ENCODE measurements around the gene MDK. TPM values are rescaled to one million over a fixed set of nuclear protein-coding genes. Genes with fewer than 3 reads are reported as not detected.

MDK gene
- total RNA-seq, 8 experiments from 2014 or later, result 151 to 662 (median 242) TPM

DNA sequence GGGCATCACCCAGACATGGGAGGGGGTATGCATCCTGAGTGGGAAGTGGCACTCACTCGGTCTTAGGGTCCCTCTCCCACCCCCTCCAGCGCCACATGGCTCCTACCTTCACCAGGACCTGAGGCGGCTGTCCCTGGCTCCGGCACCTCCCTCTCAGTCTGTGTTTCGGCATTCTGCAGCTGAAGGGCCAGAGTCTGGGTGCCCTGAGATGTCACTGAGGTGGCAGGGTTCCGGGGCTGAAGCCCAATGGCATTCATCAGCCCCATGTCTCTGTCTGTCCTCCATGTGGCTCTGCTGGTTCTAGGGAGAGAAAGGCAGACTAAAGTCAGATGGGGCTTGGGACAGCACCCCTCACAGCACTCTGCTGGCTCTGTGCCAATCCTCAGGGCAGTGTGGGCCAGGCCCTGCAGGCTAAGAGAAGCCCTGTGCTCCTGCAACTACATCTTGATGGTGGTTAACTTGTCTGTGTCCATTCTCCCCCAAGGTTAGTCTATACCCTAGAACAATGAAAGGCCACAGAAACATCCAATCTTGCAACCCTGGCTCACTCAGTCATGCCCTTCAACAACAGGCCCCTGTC is 27.0 kb downstream of the MDK start:
- no peak for ATAC-seq (replicated peaks in 6 of 8)
- Histone ChIP-seq H3K27ac (no peak overlapping the region), H3K4me3 (no peak overlapping the region), H3K4me1 (replicated peaks in 1 of 2) (no peaks in the 10 kb centered on the region)
- 80 to 100% (median 97%) methylated on average over 1 to 3 of the region's 6 CpGs; no CpG with 5 or more reads in 6 of the 10 experiments for WGBS, 10 experiments
- in situ Hi-C loops (cut with MboI; ENCODE audit: low pct_unique_long_range_greater_than_20kb in 2 of 9, low sequenced_read_pairs in 9 of 9, unreplicated experiment in 9 of 9), result no loop called here

DNA sequence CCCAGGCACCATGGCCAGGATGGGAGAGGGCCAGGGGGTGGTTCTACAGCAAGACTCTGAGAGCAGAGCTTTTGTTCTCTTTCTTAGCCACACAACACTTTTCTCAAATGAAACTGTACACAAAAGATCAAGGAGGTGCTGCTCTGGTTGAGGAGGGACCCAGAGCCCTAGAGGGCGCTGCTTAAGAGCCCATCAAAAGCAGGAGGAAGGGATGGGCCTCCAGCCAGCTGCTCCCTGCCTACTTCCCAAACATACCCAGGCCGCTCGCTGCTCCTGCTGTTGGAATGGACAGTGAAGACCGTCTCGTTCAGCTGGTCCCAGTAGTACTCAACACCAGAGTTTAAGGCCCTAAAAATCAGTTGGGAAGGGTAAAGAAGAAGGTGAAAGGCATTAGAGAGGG is 28.6 kb downstream of the MDK start:
- ATAC-seq (replicated peaks in 6 of 8), result peak in 4 of 8 experiments; percentile 41 to 72 (median 62)
- in situ Hi-C loops (cut with MboI; ENCODE audit: low pct_unique_long_range_greater_than_20kb in 2 of 9, low sequenced_read_pairs in 9 of 9, unreplicated experiment in 9 of 9), result no loop called here
- Histone ChIP-seq H3K27ac (no peak overlapping the region), H3K4me1 (replicated peaks in 1 of 2) (no peaks in the 10 kb centered on the region), H3K4me3 (no peak overlapping the region)
- 20 to 73% (median 63%) methylated on average over 1 to 5 of the region's 5 CpGs; no CpG with 5 or more reads in 4 of the 10 experiments for WGBS, 10 experiments

DNA sequence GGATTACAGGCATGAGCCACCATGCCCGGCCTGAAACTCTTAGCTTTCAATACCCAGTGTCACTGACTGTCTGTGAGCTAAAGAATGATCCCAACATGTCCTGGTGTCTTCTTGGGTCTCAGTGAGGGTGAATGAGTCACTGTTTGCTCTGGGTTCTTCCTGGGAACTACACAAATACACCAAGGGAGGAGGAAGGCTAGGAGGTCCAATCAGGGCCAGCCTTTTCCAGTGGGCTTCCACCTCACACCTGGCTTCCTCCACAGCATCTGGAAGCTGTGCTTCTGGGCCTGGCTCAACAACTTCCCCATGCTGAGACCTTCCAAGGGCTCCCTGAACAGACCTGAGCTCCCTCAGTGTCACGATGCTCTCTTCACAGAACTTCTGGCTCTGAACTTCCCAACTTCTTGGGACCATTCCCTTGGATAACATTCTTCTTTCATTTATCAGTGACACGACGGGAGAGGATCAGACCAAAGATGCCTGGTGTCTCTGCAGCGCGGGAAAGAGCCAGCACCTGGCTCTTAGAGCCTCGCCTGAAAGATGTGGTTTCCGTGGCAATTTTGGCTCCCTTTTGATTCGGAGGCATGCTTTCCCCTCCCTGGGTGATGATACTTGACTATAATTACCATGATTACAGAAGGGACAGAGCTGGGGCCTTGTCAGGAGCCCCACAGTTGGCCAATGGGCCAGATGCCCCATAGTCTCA is 32.4 kb downstream of the MDK start:
- Histone ChIP-seq H3K4me1 (replicated peaks in 1 of 2) (no peaks in the 10 kb centered on the region), H3K4me3 (no peak overlapping the region), H3K27ac (no peak overlapping the region)
- ATAC-seq (replicated peaks in 6 of 8), result no peak
- in situ Hi-C loops (cut with MboI; ENCODE audit: low pct_unique_long_range_greater_than_20kb in 2 of 9, low sequenced_read_pairs in 9 of 9, unreplicated experiment in 9 of 9), result no loop called here
- 70 to 100% (median 96%) methylated on average over 1 to 6 of the region's 9 CpGs; no CpG with 5 or more reads in 3 of the 10 experiments for WGBS, 10 experiments

- Histone ChIP-seq H3K4me3 (no peak overlapping the region), H3K4me1 (replicated peaks in 1 of 2) (no peaks in the 10 kb centered on the region), H3K27ac (no peak overlapping the region)
- no peak for ATAC-seq (replicated peaks in 6 of 8)
- in situ Hi-C loops (cut with MboI; ENCODE audit: low pct_unique_long_range_greater_than_20kb in 2 of 9, low sequenced_read_pairs in 9 of 9, unreplicated experiment in 9 of 9), result no loop called here
- WGBS, 10 experiments, result 92% methylated on average over 2 of the region's 5 CpGs; no CpG with 5 or more reads in 9 of the 10 experiments
Observed at GRCh38 chr11:46414466-46414796, 33.0 kb downstream of the MDK start.

DNA sequence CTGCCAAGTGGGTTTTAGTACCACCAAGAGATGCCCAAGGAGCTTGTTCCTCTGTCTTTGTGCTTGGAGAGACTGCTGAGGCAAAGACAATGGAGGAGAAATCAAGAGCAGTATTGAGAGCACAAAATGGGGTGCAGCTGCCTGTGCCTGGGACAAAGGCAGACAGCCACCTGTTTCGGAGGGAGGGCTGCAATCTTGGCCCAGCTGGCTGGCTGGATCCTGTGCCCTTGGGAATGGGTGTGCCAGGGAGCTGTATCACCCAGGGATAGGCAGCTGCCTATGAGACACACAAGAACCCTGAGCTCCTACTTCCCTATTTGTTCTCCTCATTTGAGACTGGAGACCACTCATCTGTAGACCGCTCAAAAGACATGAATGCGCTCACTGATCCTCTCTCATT is 33.4 kb downstream of the MDK start:
- no peaks in the 10 kb centered on the region for H3K4me1 ChIP-seq (replicated peaks in 1 of 2)
- in situ Hi-C loops (cut with MboI; ENCODE audit: low pct_unique_long_range_greater_than_20kb in 2 of 9, low sequenced_read_pairs in 9 of 9, unreplicated experiment in 9 of 9), result no loop called here
- H3K27ac ChIP-seq, result no peak overlapping the region
- WGBS, 10 experiments, result 43 to 86% (median 55%) methylated on average over 1 to 3 of the region's 3 CpGs; no CpG with 5 or more reads in 6 of the 10 experiments
- H3K4me3 ChIP-seq, result no peak overlapping the region
- no peak for ATAC-seq (replicated peaks in 6 of 8)

DNA sequence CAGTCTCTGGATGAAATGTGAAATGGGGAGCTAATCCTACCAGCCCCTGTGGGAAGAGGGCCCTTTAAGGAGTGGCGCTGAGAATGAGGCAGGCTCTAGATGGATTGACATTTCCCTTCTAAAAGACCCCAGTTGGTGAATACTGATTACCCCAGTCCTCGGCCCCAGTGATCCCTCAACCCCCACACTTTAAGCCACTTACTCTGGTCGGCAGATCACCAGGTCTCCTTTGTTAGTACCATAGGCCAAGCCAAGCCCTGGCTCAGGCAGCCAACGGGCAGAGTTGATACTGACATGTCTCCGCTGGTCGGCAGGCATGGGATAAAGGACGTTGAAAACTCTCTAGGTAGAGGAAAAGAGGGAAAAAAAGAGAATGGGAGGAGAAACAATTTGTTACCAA is 36.2 kb downstream of the MDK start:
- in situ Hi-C loops (cut with MboI; ENCODE audit: low pct_unique_long_range_greater_than_20kb in 2 of 9, low sequenced_read_pairs in 9 of 9, unreplicated experiment in 9 of 9), result no loop called here
- H3K4me3 ChIP-seq, result no peak overlapping the region
- H3K27ac ChIP-seq, result no peak overlapping the region
- WGBS, 10 experiments, result 48 to 100% (median 80%) methylated on average over 1 to 7 of the region's 7 CpGs
- no peak for ATAC-seq (replicated peaks in 6 of 8)
- peaks cover 0 to 2% of the 10 kb centered on the region in 2 donors for H3K4me1 ChIP-seq (replicated peaks in 1 of 2)

GRCh38 chr11:46418751-46419150 is 37.3 kb downstream of the MDK start:
- 20 to 100% (median 82%) methylated on average over 1 to 5 of the region's 5 CpGs; no CpG with 5 or more reads in 2 of the 10 experiments for WGBS, 10 experiments
- in situ Hi-C loops (cut with MboI; ENCODE audit: low pct_unique_long_range_greater_than_20kb in 2 of 9, low sequenced_read_pairs in 9 of 9, unreplicated experiment in 9 of 9), result no loop called here
- H3K4me3 ChIP-seq, result no peak overlapping the region
- H3K4me1 ChIP-seq (replicated peaks in 1 of 2), result peaks cover 0 to 4% of the 10 kb centered on the region in 2 donors
- no peak for ATAC-seq (replicated peaks in 6 of 8)
- H3K27ac ChIP-seq, result no peak overlapping the region

GRCh38 chr11:46420513-46420912 is 39.0 kb downstream of the MDK start:
- Histone ChIP-seq H3K4me3 (no peak overlapping the region), H3K4me1 (replicated peaks in 1 of 2) (peaks cover 0 to 4% of the 10 kb centered on the region in 2 donors), H3K27ac (no peak overlapping the region)
- in situ Hi-C loops (cut with MboI; ENCODE audit: low pct_unique_long_range_greater_than_20kb in 2 of 9, low sequenced_read_pairs in 9 of 9, unreplicated experiment in 9 of 9), result no loop called here
- WGBS, 10 experiments, result 71 to 100% (median 86%) methylated on average over 1 of the region's 1 CpG; no CpG with 5 or more reads in 5 of the 10 experiments
- no peak for ATAC-seq (replicated peaks in 6 of 8)

DNA sequence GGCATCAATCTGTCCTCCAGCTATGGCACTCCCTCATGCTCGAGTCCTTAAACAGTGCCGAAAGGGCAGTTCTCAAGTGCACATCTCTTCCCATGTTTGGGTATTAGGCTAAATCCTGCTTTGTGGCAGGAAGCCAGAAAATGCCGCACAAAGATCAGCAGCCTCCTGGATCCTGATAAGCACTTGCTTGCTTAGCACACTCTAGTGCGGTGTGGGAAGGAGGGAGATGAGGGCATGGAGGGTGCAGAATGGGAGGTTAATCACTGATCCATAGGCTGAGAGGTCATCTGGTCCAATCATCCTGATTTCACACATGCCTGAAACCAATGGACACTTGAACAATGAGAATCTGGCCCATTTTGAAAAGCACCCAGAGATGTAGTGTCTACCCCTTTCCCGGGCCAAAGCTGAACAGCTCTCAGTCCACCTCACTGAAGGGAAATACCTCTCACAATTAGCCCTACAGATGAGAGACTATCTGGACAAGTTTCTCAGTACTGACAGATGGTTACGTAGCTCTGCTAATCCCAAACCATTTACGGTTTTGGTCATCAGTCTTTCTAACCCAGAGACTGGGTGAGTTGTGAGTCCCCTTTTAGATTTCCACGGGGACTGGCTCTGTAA is 39.9 kb downstream of the MDK start:
- Histone ChIP-seq H3K27ac (no peak overlapping the region), H3K4me3 (no peak overlapping the region), H3K4me1 (replicated peaks in 1 of 2) (peaks cover 0 to 4% of the 10 kb centered on the region in 2 donors)
- ATAC-seq (replicated peaks in 6 of 8), result no peak
- 83 to 100% (median 97%) methylated on average over 1 to 6 of the region's 8 CpGs; no CpG with 5 or more reads in 2 of the 10 experiments for WGBS, 10 experiments
- in situ Hi-C loops (cut with MboI; ENCODE audit: low pct_unique_long_range_greater_than_20kb in 2 of 9, low sequenced_read_pairs in 9 of 9, unreplicated experiment in 9 of 9), result no loop called here

GRCh38 chr11:46422588-46422987 is 41.1 kb downstream of the MDK start:
- ATAC-seq (replicated peaks in 6 of 8), result no peak
- in situ Hi-C loops (cut with MboI; ENCODE audit: low pct_unique_long_range_greater_than_20kb in 2 of 9, low sequenced_read_pairs in 9 of 9, unreplicated experiment in 9 of 9), result no loop called here
- Histone ChIP-seq H3K4me3 (no peak overlapping the region), H3K27ac (no peak overlapping the region), H3K4me1 (replicated peaks in 1 of 2) (peaks cover 0 to 4% of the 10 kb centered on the region in 2 donors)
- 60 to 100% (median 91%) methylated on average over 3 to 7 of the region's 7 CpGs for WGBS, 10 experiments

- ATAC-seq (replicated peaks in 6 of 8), result no peak
- in situ Hi-C loops (cut with MboI; ENCODE audit: low pct_unique_long_range_greater_than_20kb in 2 of 9, low sequenced_read_pairs in 9 of 9, unreplicated experiment in 9 of 9), result no loop called here
- H3K4me3 ChIP-seq, result no peak overlapping the region
- 80 to 100% (median 94%) methylated on average over 1 to 3 of the region's 4 CpGs for WGBS, 10 experiments
- H3K4me1 ChIP-seq (replicated peaks in 1 of 2), result peaks cover 0 to 4% of the 10 kb centered on the region in 2 donors
- H3K27ac ChIP-seq, result no peak overlapping the region
Observed at GRCh38 chr11:46426233-46426991, 44.9 kb downstream of the MDK start.

GRCh38 chr11:46427364-46427763 is 45.9 kb downstream of the MDK start:
- H3K27ac ChIP-seq, result no peak overlapping the region
- H3K4me3 ChIP-seq, result no peak overlapping the region
- peak in 3 of 8 experiments; percentile 77 to 87 (median 80) for ATAC-seq (replicated peaks in 6 of 8)
- peaks cover 0 to 4% of the 10 kb centered on the region in 2 donors for H3K4me1 ChIP-seq (replicated peaks in 1 of 2)
- 40 to 100% (median 76%) methylated on average over 1 to 9 of the region's 9 CpGs; no CpG with 5 or more reads in 1 of the 10 experiments for WGBS, 10 experiments
- in situ Hi-C loops (cut with MboI; ENCODE audit: low pct_unique_long_range_greater_than_20kb in 2 of 9, low sequenced_read_pairs in 9 of 9, unreplicated experiment in 9 of 9), result no loop called here

DNA sequence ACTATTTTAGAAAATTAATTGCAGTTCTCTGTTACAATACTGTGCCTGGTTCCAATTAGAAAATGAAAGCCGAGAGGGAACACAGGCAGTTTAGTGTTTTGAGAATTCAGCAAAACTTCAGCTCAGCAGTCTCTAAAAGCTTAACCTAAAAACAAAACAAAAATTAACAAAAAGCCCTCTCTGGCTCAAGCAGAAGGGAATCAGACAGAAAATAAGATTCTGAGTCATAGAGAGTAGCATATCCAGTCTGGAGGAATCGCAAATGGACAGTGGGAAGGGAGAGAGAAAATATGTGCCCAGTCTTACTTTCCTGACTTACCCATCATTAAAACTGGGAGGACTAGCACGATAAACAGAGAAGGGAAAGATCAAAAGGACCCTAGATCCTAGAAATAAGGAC is 48.2 kb downstream of the MDK start:
- in situ Hi-C loops (cut with MboI; ENCODE audit: low pct_unique_long_range_greater_than_20kb in 2 of 9, low sequenced_read_pairs in 9 of 9, unreplicated experiment in 9 of 9), result no loop called here
- Histone ChIP-seq H3K4me1 (replicated peaks in 1 of 2) (no peaks in the 10 kb centered on the region), H3K27ac (no peak overlapping the region), H3K4me3 (no peak overlapping the region)
- 28 to 90% (median 79%) methylated on average over 1 to 3 of the region's 3 CpGs for WGBS, 10 experiments
- ATAC-seq (replicated peaks in 6 of 8), result peak in 2 of 8 experiments; percentile 57 to 61
